Prostate gland (tissue), 2 donors: ENCODE data around the gene HSP90AB1. TPM values are rescaled to one million over a fixed set of nuclear protein-coding genes. Genes with fewer than 3 reads are reported as not detected.
A peak's percentile ranks its signal among the peaks of the same experiment; 100 is the strongest.
"Not testable (repeated sequence)": the region's sequence is repeated elsewhere in the genome, so short reads cannot be mapped to it uniquely, and the experiment has no call there.

ENCODE experiments used
- DNase-seq: peaks from one replicate; pipeline ENCODE4 v3.0.0-alpha.2; 2019; ENCODE audit warnings: low spot score
- H3K27ac ChIP-seq, 2 donors: fragments of 200-600 bp; sonication (generic); 2 replicates each; pipeline ENCODE4 v1.5.1; 2017 to 2019
- H3K27me3 ChIP-seq: fragments of 200-600 bp; sonication (generic); replicated peaks from 2 replicates; pipeline ENCODE4 v1.5.1; 2019; ENCODE audit not compliant: insufficient read depth
- H3K36me3 ChIP-seq, 2 donors: fragments of 200-600 bp; sonication (generic); 1 replicate in 1 of 2; 2 replicates in 1 of 2; pipeline versions ENCODE4 v1.5.1 to v1.8.1; 2017 to 2019
- H3K4me1 ChIP-seq: fragments of 200-600 bp; sonication (generic); replicated peaks from 2 replicates; pipeline ENCODE4 v1.5.1; 2019
- H3K4me3 ChIP-seq, 2 donors: fragments of 200-600 bp; sonication (generic); 2 replicates each; pipeline ENCODE4 v1.5.1; 2017 to 2019
- H3K9me3 ChIP-seq: fragments of 200-600 bp; sonication (generic); 2 replicates; pipeline ENCODE4 v1.5.1; 2017
- CTCF ChIP-seq, 4 experiments: fragments of 200-600 bp in 2 of 4; fragments of 450-650 bp in 2 of 4; sonication (generic) in 2 of 4; IDR thresholded peaks; 1 replicate in 3 of 4; 2 replicates in 1 of 4; pipeline ENCODE4 v1.5.1; 2016 to 2019; ENCODE audit warnings: antibody characterized with exemption in 4 of 4, mild to moderate bottlenecking in 2 of 4, moderate library complexity in 2 of 4
- POLR2A ChIP-seq: fragments of 450-650 bp; IDR thresholded peaks from one replicate; pipeline ENCODE4 v1.6.1; 2016; ENCODE audit warnings: antibody characterized with exemption, mild to moderate bottlenecking
- POLR2AphosphoS5 ChIP-seq: sonication (generic); formaldehyde crosslinking; IDR thresholded peaks from one replicate; pipeline ENCODE4 v1.6.1; 2017; ENCODE audit warnings: antibody characterized with exemption
- WGBS: methylation state at CpG from one replicate; pipeline ENCODE4 v1.1.5; 2018; 5-methylcytosine and 5-hydroxymethylcytosine counted together
- intact Hi-C: fragments of 100-400 bp; cut with DNase I; formaldehyde crosslinking; loops from one replicate; pipeline ENCODE4 v1.14.2; 2022
- total RNA-seq, 2 donors: library from RNA; depleted of rRNA; stranded (reverse); fragments of >200 nt; gene quantifications; one replicate each; pipeline ENCODE4 v1.1.0, GENCODE V29; 2016

The HSP90AB1 gene
- total RNA-seq, 2 donors from 2014 or later, result 650 to 805 TPM

- WGBS, result 90% methylated on average over 5 of the region's 5 CpGs
- H3K4me3 ChIP-seq, result no peak overlapping the region
- TF ChIP-seq CTCF (IDR thresholded peaks at IDR 0.05) (no peak), POLR2AphosphoS5 (no peak), POLR2A (no peak)
- intact Hi-C loops, result no loop called here
- no peaks in the 10 kb centered on the region for H3K9me3 ChIP-seq
- DNase-seq, result no peak
- H3K36me3 ChIP-seq, result no peaks in the 10 kb centered on the region
- no peaks in the 10 kb centered on the region for H3K27me3 ChIP-seq
- H3K27ac ChIP-seq, result no peak overlapping the region
- H3K4me1 ChIP-seq, result peaks cover 3% of the 10 kb centered on the region
Measured at GRCh38 chr6:44228836-44229235, 18.1 kb upstream of the HSP90AB1 start.

- Histone ChIP-seq H3K27ac (no peak overlapping the region), H3K27me3 (no peaks in the 10 kb centered on the region), H3K4me3 (no peak overlapping the region), H3K9me3 (no peaks in the 10 kb centered on the region), H3K4me1 (peaks cover 3% of the 10 kb centered on the region), H3K36me3 (no peaks in the 10 kb centered on the region)
- TF ChIP-seq POLR2AphosphoS5, result no peak
- no peak for TF ChIP-seq POLR2A
- no peak for TF ChIP-seq CTCF (IDR thresholded peaks at IDR 0.05)
- DNase-seq, result no peak
- WGBS, result 92% methylated on average over 11 of the region's 11 CpGs
- intact Hi-C loops, result loop anchor here (5.0 kb wide), 1 partner anchor 132 kb away; no protein-coding TSS in a partner anchor
Measured at GRCh38 chr6:44229376-44230033, 17.4 kb upstream of the HSP90AB1 start.

GRCh38 chr6:44230034-44230675 lies 16.7 kb upstream of the HSP90AB1 start:
- Histone ChIP-seq H3K9me3 (no peaks in the 10 kb centered on the region), H3K27ac (no peak overlapping the region), H3K27me3 (no peaks in the 10 kb centered on the region), H3K36me3 (no peaks in the 10 kb centered on the region), H3K4me3 (no peak overlapping the region), H3K4me1 (peaks cover 9% of the 10 kb centered on the region)
- no peak for DNase-seq
- WGBS, result 93% methylated on average over 10 of the region's 10 CpGs
- intact Hi-C loops, result loop anchor here (5.0 kb wide), 1 partner anchor 133 kb away; no protein-coding TSS in a partner anchor
- TF ChIP-seq POLR2A (no peak), POLR2AphosphoS5 (no peak), CTCF (IDR thresholded peaks at IDR 0.05) (no peak)

- intact Hi-C loops, result loop anchor here (5.0 kb wide), 1 partner anchor 134 kb away; no protein-coding TSS in a partner anchor
- H3K27ac ChIP-seq, DNase-seq, H3K27me3 ChIP-seq, H3K4me3 ChIP-seq, H3K9me3 ChIP-seq, H3K36me3 ChIP-seq: not testable (repeated sequence)
- 90% methylated on average over 9 of the region's 9 CpGs for WGBS
- H3K4me1 ChIP-seq, result peaks cover 10% of the 10 kb centered on the region
Measured at GRCh38 chr6:44231426-44231825, 15.5 kb upstream of the HSP90AB1 start.

- intact Hi-C loops, result loop anchor here (5.0 kb wide), 1 partner anchor 136 kb away; no protein-coding TSS in a partner anchor
Measured at GRCh38 chr6:44232676-44233566, 14.0 kb upstream of the HSP90AB1 start.

More at GRCh38 chr6:44232676-44233566, 14.0 kb upstream of the HSP90AB1 start:
- Histone ChIP-seq H3K27ac (peak overlapping the region; percentile 69 to 80), H3K4me1 (peaks cover 15% of the 10 kb centered on the region), H3K4me3 (no peak overlapping the region), H3K9me3 (no peaks in the 10 kb centered on the region), H3K27me3 (no peaks in the 10 kb centered on the region), H3K36me3 (no peaks in the 10 kb centered on the region)
- DNase-seq, result no peak
- WGBS, result 86% methylated on average over 16 of the region's 16 CpGs
- TF ChIP-seq POLR2A (no peak), CTCF (IDR thresholded peaks at IDR 0.05) (no peak), POLR2AphosphoS5 (no peak)
